Osteoblast (primary cell): Measurements from ENCODE around the gene SPATC1L. TPM values are rescaled to one million over a fixed set of nuclear protein-coding genes. Genes with fewer than 3 reads are reported as not detected.

Experiments
- DNase-seq: peaks from one replicate; pipeline ENCODE4 v3.0.0; 2011; ENCODE audit warnings: low spot score, mixed read lengths; ENCODE audit not compliant: insufficient read length; ENCODE audit errors: missing footprints
- H2AFZ ChIP-seq: 2 replicates; pipeline ENCODE4 v1.6.0; 2011; ENCODE audit warnings: mild to moderate bottlenecking, low read length
- H3K27ac ChIP-seq: 2 replicates; pipeline ENCODE4 v1.5.1; 2011; ENCODE audit warnings: mild to moderate bottlenecking, low read depth, low read length, moderate library complexity
- H3K27me3 ChIP-seq: 2 replicates; pipeline ENCODE4 v1.6.0; 2012; ENCODE audit warnings: mild to moderate bottlenecking, control low read depth, inconsistent platforms, low read length, moderate library complexity; ENCODE audit not compliant: insufficient read depth
- H3K36me3 ChIP-seq: 2 replicates; pipeline ENCODE4 v1.5.1; 2011; ENCODE audit warnings: mild to moderate bottlenecking, low read length, control low read depth, moderate library complexity; ENCODE audit not compliant: insufficient read depth
- H3K4me1 ChIP-seq: 2 replicates; pipeline ENCODE4 v1.5.1; 2011; ENCODE audit warnings: mild to moderate bottlenecking, low read length, control low read depth, moderate library complexity; ENCODE audit not compliant: insufficient read depth
- H3K4me2 ChIP-seq: 2 replicates; pipeline ENCODE4 v1.6.0; 2011; ENCODE audit warnings: mild to moderate bottlenecking, low read length; ENCODE audit not compliant: insufficient read depth
- H3K4me3 ChIP-seq: fragments of 200-600 bp; sonication (generic); 3 replicates; pipeline ENCODE4 v1.5.1; 2012; ENCODE audit warnings: mild to moderate bottlenecking, low read length, inconsistent platforms; ENCODE audit not compliant: insufficient read depth
- H3K79me2 ChIP-seq: 2 replicates; pipeline ENCODE4 v1.6.0; 2012; ENCODE audit warnings: mild to moderate bottlenecking, low read length, control low read depth, inconsistent platforms; ENCODE audit not compliant: insufficient read depth
- H3K9me3 ChIP-seq: 2 replicates; pipeline ENCODE4 v1.5.1; 2011; ENCODE audit warnings: low read depth, low read length, control low read depth
- H4K20me1 ChIP-seq: 2 replicates; pipeline ENCODE4 v1.6.0; 2012; ENCODE audit warnings: mild to moderate bottlenecking, low read length, control low read depth; ENCODE audit not compliant: insufficient read depth
- total RNA-seq: library from RNA; depleted of rRNA; stranded (reverse); fragments of >200 nt; gene quantifications from 2 replicates; pipeline ENCODE4 v1.2.3, GENCODE V29; 2012
- TF ChIP-seq, protein P1 (sequence below): IDR thresholded peaks from 2 replicates; pipeline ENCODE4 v1.5.1; 2011; ENCODE audit warnings: mild to moderate bottlenecking, low read depth, low read length, moderate library complexity; ENCODE audit errors: extremely low read depth

Gene SPATC1L
- total RNA-seq, 1 donor: 6.9 TPM

GRCh38 chr21:46216132-46216747, 32.0 kb upstream of the SPATC1L start:
- no peak overlapping the region for H3K4me3 ChIP-seq
- TF ChIP-seq, protein P1, sequence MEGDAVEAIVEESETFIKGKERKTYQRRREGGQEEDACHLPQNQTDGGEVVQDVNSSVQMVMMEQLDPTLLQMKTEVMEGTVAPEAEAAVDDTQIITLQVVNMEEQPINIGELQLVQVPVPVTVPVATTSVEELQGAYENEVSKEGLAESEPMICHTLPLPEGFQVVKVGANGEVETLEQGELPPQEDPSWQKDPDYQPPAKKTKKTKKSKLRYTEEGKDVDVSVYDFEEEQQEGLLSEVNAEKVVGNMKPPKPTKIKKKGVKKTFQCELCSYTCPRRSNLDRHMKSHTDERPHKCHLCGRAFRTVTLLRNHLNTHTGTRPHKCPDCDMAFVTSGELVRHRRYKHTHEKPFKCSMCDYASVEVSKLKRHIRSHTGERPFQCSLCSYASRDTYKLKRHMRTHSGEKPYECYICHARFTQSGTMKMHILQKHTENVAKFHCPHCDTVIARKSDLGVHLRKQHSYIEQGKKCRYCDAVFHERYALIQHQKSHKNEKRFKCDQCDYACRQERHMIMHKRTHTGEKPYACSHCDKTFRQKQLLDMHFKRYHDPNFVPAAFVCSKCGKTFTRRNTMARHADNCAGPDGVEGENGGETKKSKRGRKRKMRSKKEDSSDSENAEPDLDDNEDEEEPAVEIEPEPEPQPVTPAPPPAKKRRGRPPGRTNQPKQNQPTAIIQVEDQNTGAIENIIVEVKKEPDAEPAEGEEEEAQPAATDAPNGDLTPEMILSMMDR: no peak
- H2AFZ ChIP-seq: no peak overlapping the region
- no peaks in the 10 kb centered on the region for H4K20me1 ChIP-seq
- no peaks in the 10 kb centered on the region for H3K4me1 ChIP-seq
- H3K9me3 ChIP-seq: no peaks in the 10 kb centered on the region
- DNase-seq: no peak
- peaks cover 6% of the 10 kb centered on the region for H3K36me3 ChIP-seq
- H3K27ac ChIP-seq: no peak overlapping the region
- no peak overlapping the region for H3K4me2 ChIP-seq
- peaks cover 15% of the 10 kb centered on the region for H3K79me2 ChIP-seq
- H3K27me3 ChIP-seq: no peaks in the 10 kb centered on the region

- peaks cover 4% of the 10 kb centered on the region for H3K36me3 ChIP-seq
- TF ChIP-seq, protein P1: no peak
- H2AFZ ChIP-seq: no peak overlapping the region
- H3K27ac ChIP-seq: no peak overlapping the region
- H3K79me2 ChIP-seq: peaks cover 14% of the 10 kb centered on the region
- no peaks in the 10 kb centered on the region for H4K20me1 ChIP-seq
- H3K27me3 ChIP-seq: no peaks in the 10 kb centered on the region
- no peak for DNase-seq
- H3K4me3 ChIP-seq: no peak overlapping the region
- no peak overlapping the region for H3K4me2 ChIP-seq
- H3K9me3 ChIP-seq: no peaks in the 10 kb centered on the region
- no peaks in the 10 kb centered on the region for H3K4me1 ChIP-seq
These were observed 31.3 kb upstream of the SPATC1L start for GRCh38 chr21:46215436-46216131.

DNA sequence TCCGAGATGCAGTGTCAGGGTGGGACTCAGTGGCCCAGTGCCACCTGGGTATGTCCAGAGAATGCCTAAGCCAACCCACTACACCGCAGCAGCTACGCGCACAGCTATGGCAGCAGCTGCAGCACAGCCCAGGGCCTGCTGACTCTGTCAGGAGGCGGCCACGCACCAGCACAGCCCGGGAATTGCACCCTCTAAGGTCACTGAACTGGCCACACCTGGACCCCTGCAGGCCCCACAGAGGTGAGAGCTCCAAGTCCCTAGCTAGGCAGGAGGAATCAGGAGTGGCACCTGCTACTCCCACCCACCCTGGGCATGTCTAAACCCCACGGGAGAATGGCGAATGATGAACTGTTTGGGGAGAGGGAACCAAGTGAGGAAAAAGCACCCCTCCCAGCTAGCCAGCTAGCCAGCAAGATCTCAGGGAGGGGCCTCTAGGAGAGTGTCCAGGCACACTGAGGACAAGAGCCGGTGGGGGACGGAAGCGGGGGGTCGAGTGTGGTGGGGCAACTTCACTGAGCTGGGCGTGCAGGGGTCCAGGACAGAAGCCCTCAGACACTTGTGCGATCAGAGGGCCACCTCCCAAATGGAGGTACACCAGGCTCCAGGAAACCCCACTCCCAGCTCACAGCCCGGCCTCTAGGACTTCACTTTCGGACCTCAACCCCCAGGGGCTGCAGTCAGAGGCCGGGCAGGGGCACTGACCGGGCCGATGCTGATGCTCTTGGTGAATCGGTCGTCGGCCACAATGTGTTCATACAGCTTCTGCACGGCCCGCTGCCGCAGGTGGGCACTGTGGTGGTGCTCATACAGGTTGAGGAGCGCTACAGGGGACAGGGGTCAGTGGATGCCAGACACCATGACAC, 30.4 kb upstream of the SPATC1L start:
- DNase-seq: peak; percentile 84
- TF ChIP-seq, protein P1: no peak
- H3K4me1 ChIP-seq: no peaks in the 10 kb centered on the region
- peaks cover 4% of the 10 kb centered on the region for H3K36me3 ChIP-seq
- no peaks in the 10 kb centered on the region for H4K20me1 ChIP-seq
- no peak overlapping the region for H3K27ac ChIP-seq
- no peak overlapping the region for H3K4me3 ChIP-seq
- no peak overlapping the region for H2AFZ ChIP-seq
- H3K27me3 ChIP-seq: no peaks in the 10 kb centered on the region
- no peaks in the 10 kb centered on the region for H3K9me3 ChIP-seq
- H3K79me2 ChIP-seq: peaks cover 8% of the 10 kb centered on the region
- H3K4me2 ChIP-seq: no peak overlapping the region
